H1 (cell line): Measurements from ENCODE around the gene CDH16. TPM values are rescaled to one million over a fixed set of nuclear protein-coding genes. Genes with fewer than 3 reads are reported as not detected.

ENCODE experiments used
- CTCF ChIA-PET: fragments of 300-600 bp; sonication (Branson Sonifier 250); formaldehyde crosslinking; loops from one replicate; lab custom pipeline; 2021; ENCODE audit not compliant: partially characterized antibody; lab: Charles Lee
- POLR2A ChIA-PET: fragments of 300-600 bp; sonication (Branson Sonifier 250); formaldehyde crosslinking; loops from one replicate; lab custom pipeline; 2021; ENCODE audit warnings: inconsistent platforms; ENCODE audit not compliant: partially characterized antibody; lab: Charles Lee
- DNase-seq, 2 experiments: peaks; one replicate each; pipeline versions ENCODE4 v3.0.0 to v3.0.0-alpha.2; 2010 to 2022; ENCODE audit warnings: low spot score in 2 of 2, low read depth in 1 of 2, mixed read lengths in 1 of 2
- FAIRE-seq: peaks from 2 replicates; lab custom pipeline; 2011; peaks lifted over from hg19 to GRCh38; lab: Jason Lieb, UNC
- H2AFZ ChIP-seq: 2 replicates; pipeline ENCODE4 v1.8.1; 2012; ENCODE audit warnings: low read length, inconsistent platforms
- H2AK5ac ChIP-seq: 2 replicates; pipeline ENCODE4 v1.6.1; 2013; ENCODE audit warnings: low read depth, low read length
- H2BK120ac ChIP-seq: replicated peaks from 2 replicates; pipeline ENCODE3; 2013; ENCODE audit warnings: low read depth, low read length, inconsistent platforms
- H2BK12ac ChIP-seq: 2 replicates; pipeline ENCODE4 v1.6.1; 2013; ENCODE audit warnings: low read depth, low read length
- H2BK15ac ChIP-seq: 2 replicates; pipeline ENCODE4 v1.6.1; 2013; ENCODE audit warnings: low read length
- H2BK20ac ChIP-seq: 2 replicates; pipeline ENCODE4 v1.6.1; 2013; ENCODE audit warnings: low read length
- H2BK5ac ChIP-seq: 2 replicates; pipeline ENCODE4 v1.6.1; 2013; ENCODE audit warnings: low read depth, low read length
- H3K14ac ChIP-seq: 2 replicates; pipeline ENCODE4 v1.6.1; 2013; ENCODE audit warnings: inconsistent platforms; ENCODE audit not compliant: insufficient read length
- H3K18ac ChIP-seq: 2 replicates; pipeline ENCODE4 v1.6.1; 2013; ENCODE audit warnings: low read length; ENCODE audit errors: extremely low read depth
- H3K23ac ChIP-seq: 2 replicates; pipeline ENCODE4 v1.6.1; 2013; ENCODE audit warnings: inconsistent platforms; ENCODE audit not compliant: insufficient read length
- H3K23me2 ChIP-seq: 2 replicates; pipeline ENCODE4 v1.6.1; 2013; ENCODE audit warnings: low read depth, low read length
- H3K27ac ChIP-seq: 2 replicates; pipeline ENCODE4 v1.6.1; 2011; ENCODE audit warnings: low read depth, low read length, inconsistent platforms
- H3K27me3 ChIP-seq, 4 experiments: replicated peaks in 1 of 4; 1 replicate in 1 of 4; 2 replicates in 3 of 4; pipeline versions ENCODE4 v1.6.1 to v1.8.1; 2011 to 2013; ENCODE audit warnings: low read length in 3 of 4, mild to moderate bottlenecking in 3 of 4, inconsistent platforms in 2 of 4, mixed read lengths in 2 of 4, moderate library complexity in 1 of 4; ENCODE audit not compliant: control insufficient read depth in 3 of 4, insufficient read depth in 3 of 4; ENCODE audit errors: extremely low read depth in 1 of 4
- H3K36me3 ChIP-seq, 4 experiments: 2 replicates each; pipeline versions ENCODE4 v1.6.1 to v1.8.1; 2011 to 2013; ENCODE audit warnings: mild to moderate bottlenecking in 4 of 4, low read length in 3 of 4, moderate library complexity in 2 of 4, control low read depth in 1 of 4, inconsistent platforms in 1 of 4; ENCODE audit not compliant: insufficient read depth in 4 of 4, control insufficient read depth in 2 of 4
- H3K4ac ChIP-seq: replicated peaks from 2 replicates; pipeline ENCODE3; 2013; ENCODE audit warnings: low read length, low read depth, mixed read lengths, inconsistent platforms; ENCODE audit not compliant: insufficient read length
- H3K4me1 ChIP-seq, 4 experiments: replicated peaks in 1 of 4; 1 replicate in 1 of 4; 2 replicates in 3 of 4; pipeline versions ENCODE4 v1.6.1 to v1.8.1; 2011 to 2013; ENCODE audit warnings: low read length in 3 of 4, inconsistent platforms in 2 of 4, mixed read lengths in 1 of 4; ENCODE audit not compliant: insufficient read depth in 4 of 4, control insufficient read depth in 3 of 4
- H3K4me2 ChIP-seq, 2 experiments: 2 replicates each; pipeline versions ENCODE4 v1.6.1 to v1.8.1; 2011 to 2013; ENCODE audit warnings: low read depth in 2 of 2, low read length in 2 of 2, control low read depth in 1 of 2, inconsistent platforms in 1 of 2, mild to moderate bottlenecking in 1 of 2; ENCODE audit not compliant: insufficient read depth in 1 of 2
- H3K4me3 ChIP-seq, 4 experiments: fragments of 200-600, 300-600 bp in 1 of 4; sonication (generic), shearing (Covaris generic), sonication (Bioruptor Twin) in 1 of 4; 2 replicates each; pipeline versions ENCODE4 v1.5.1 to v1.8.1; 2011 to 2016; ENCODE audit warnings: low read length in 4 of 4, low read depth in 3 of 4, control low read depth in 2 of 4, inconsistent platforms in 2 of 4, mild to moderate bottlenecking in 2 of 4, mixed read lengths in 1 of 4, moderate library complexity in 1 of 4; ENCODE audit not compliant: insufficient read depth in 2 of 4; ENCODE audit errors: extremely low read depth in 1 of 4
- H3K56ac ChIP-seq: replicated peaks from 2 replicates; pipeline ENCODE3; 2013; ENCODE audit warnings: low read depth, mild to moderate bottlenecking, mixed read lengths, low read length, inconsistent platforms; ENCODE audit not compliant: insufficient read length
- H3K79me1 ChIP-seq: 2 replicates; pipeline ENCODE4 v1.6.1; 2013; ENCODE audit warnings: low read depth, low read length, control low read depth
- H3K79me2 ChIP-seq, 2 experiments: 2 replicates each; pipeline versions ENCODE4 v1.6.1 to v1.8.1; 2012 to 2013; ENCODE audit warnings: low read length in 2 of 2, mild to moderate bottlenecking in 2 of 2, inconsistent platforms in 1 of 2; ENCODE audit not compliant: insufficient read depth in 2 of 2, control insufficient read depth in 1 of 2
- H3K9ac ChIP-seq, 4 experiments: replicated peaks in 1 of 4; 1 replicate in 1 of 4; 2 replicates in 3 of 4; pipeline versions ENCODE4 v1.6.1 to v1.8.1; 2011 to 2013; ENCODE audit warnings: low read depth in 3 of 4, low read length in 3 of 4, control low read depth in 2 of 4, mild to moderate bottlenecking in 2 of 4, moderate library complexity in 2 of 4, inconsistent platforms in 1 of 4; ENCODE audit errors: extremely low read depth in 1 of 4
- H3K9me3 ChIP-seq, 2 experiments: 2 replicates each; pipeline versions ENCODE4 v1.6.1 to v1.8.1; 2012 to 2013; ENCODE audit warnings: mild to moderate bottlenecking in 2 of 2, moderate library complexity in 2 of 2, control low read depth in 1 of 2, inconsistent platforms in 1 of 2, low read depth in 1 of 2, low read length in 1 of 2, mixed read lengths in 1 of 2; ENCODE audit not compliant: insufficient read depth in 2 of 2
- H4K20me1 ChIP-seq, 2 experiments: replicated peaks in 1 of 2; 2 replicates each; pipeline versions ENCODE3 to v1.8.1; 2011 to 2013; ENCODE audit warnings: inconsistent platforms in 2 of 2, low read length in 2 of 2, mild to moderate bottlenecking in 1 of 2; ENCODE audit not compliant: insufficient read depth in 2 of 2, control insufficient read depth in 1 of 2
- H4K5ac ChIP-seq: 2 replicates; pipeline ENCODE4 v1.6.1; 2013; ENCODE audit warnings: low read length, low read depth, mixed read lengths, inconsistent platforms; ENCODE audit not compliant: insufficient read length
- H4K8ac ChIP-seq: 2 replicates; pipeline ENCODE4 v1.8.0; 2013; ENCODE audit warnings: mild to moderate bottlenecking, moderate library complexity, low read length, inconsistent platforms; ENCODE audit not compliant: insufficient read depth; ENCODE audit errors: extremely low read depth
- H4K91ac ChIP-seq: replicated peaks from 2 replicates; pipeline ENCODE3; 2013; ENCODE audit warnings: low read length, mixed read lengths, inconsistent platforms; ENCODE audit not compliant: insufficient read length
- EZH2 ChIP-seq: fragments of 200-600 bp; sonication (generic); IDR thresholded peaks from 2 replicates; pipeline ENCODE4 v1.7.1; 2012; ENCODE audit warnings: low read depth, mild to moderate bottlenecking, moderate library complexity, low read length, inconsistent platforms; ENCODE audit not compliant: severe bottlenecking
- KDM1A ChIP-seq: fragments of 200-600, 300-600 bp; sonication (generic); IDR thresholded peaks from 2 replicates; pipeline ENCODE4 v1.7.1; 2016; ENCODE audit warnings: mild to moderate bottlenecking, low read length, borderline replicate concordance
- MAFK ChIP-seq: IDR thresholded peaks from 2 replicates; pipeline ENCODE4 v1.6.1; 2012; ENCODE audit warnings: low read depth, mild to moderate bottlenecking, improper control_type of control experiment, low read length
- POU5F1 ChIP-seq: IDR thresholded peaks from 2 replicates; pipeline ENCODE4 v1.6.1; 2011; ENCODE audit warnings: low read depth, mild to moderate bottlenecking, low read length, moderate library complexity
- RNF2 ChIP-seq: fragments of 200-900, 300-1000 bp; sonication (generic); IDR thresholded peaks from 2 replicates; pipeline ENCODE4 v1.7.1; 2016; ENCODE audit warnings: borderline replicate concordance, low read depth, mild to moderate bottlenecking, antibody characterized with exemption, low read length; ENCODE audit not compliant: poor library complexity, severe bottlenecking; ENCODE audit errors: missing control alignments
- SP4 ChIP-seq: IDR thresholded peaks from 2 replicates; pipeline ENCODE4 v1.6.1; 2012; ENCODE audit warnings: low read length, inconsistent platforms
- ZNF274 ChIP-seq: IDR thresholded peaks from 2 replicates; pipeline ENCODE4 v1.7.0; 2012; ENCODE audit warnings: low read length, borderline replicate concordance; ENCODE audit errors: extremely low read depth
- WGBS, 2 experiments: shearing (Covaris generic) in 1 of 2; methylation state at CpG; one replicate each; pipeline versions ENCODE4 v1.1.6 to v1.1.7; 2013 to 2015; ENCODE audit warnings: low lambda C conversion rate in 2 of 2, mixed read lengths in 2 of 2, inconsistent platforms in 1 of 2, low coverage in 1 of 2, missing lambda C conversion rate in 1 of 2; ENCODE audit not compliant: insufficient replicate concordance in 2 of 2, insufficient coverage in 1 of 2, insufficient read length in 1 of 2; ENCODE audit errors: extremely low coverage in 1 of 2, missing lambda C conversion rate in 1 of 2; 5-methylcytosine and 5-hydroxymethylcytosine counted together
- polyA plus RNA-seq, 7 experiments: library from polyadenylated mRNA; depleted of rRNA in 3 of 7; stranded (reverse) in 5 of 7; unstranded in 2 of 7; fragments of >200 nt in 5 of 7; fragments of 200-250 nt in 2 of 7; gene quantifications; 1 replicate in 5 of 7; 2 replicates in 1 of 7; 4 replicates in 1 of 7; pipeline versions ENCODE4 v1.2.1 to v1.2.3, GENCODE V29; 2011 to 2013; ENCODE audit warnings: missing spikeins in 2 of 7, mixed read lengths in 2 of 7
- total RNA-seq: library from RNA; stranded (reverse); fragmentation: NEBNext Ultra II Directional; extraction: Animal tissue kit (Norgen Biotek cat#: 25700); gene quantifications from 2 replicates; pipeline ENCODE4 v1.2.1, GENCODE V29; 2021
- TF ChIP-seq, protein P1 (sequence below), 3 experiments: IDR thresholded peaks; 1 replicate in 2 of 3; 2 replicates in 1 of 3; pipeline versions ENCODE4 v1.5.1 to v1.6.1; 2011; ENCODE audit warnings: low read length in 3 of 3, mild to moderate bottlenecking in 3 of 3, inconsistent platforms in 2 of 3, low read depth in 1 of 3, moderate library complexity in 1 of 3; ENCODE audit not compliant: insufficient read depth in 1 of 3; ENCODE audit errors: control extremely low read depth in 1 of 3
- TF ChIP-seq, protein P2 (sequence below): IDR thresholded peaks from 2 replicates; pipeline ENCODE4 v1.6.1; 2012; ENCODE audit warnings: inconsistent platforms

The CDH16 gene
- total and polyA plus RNA-seq, 2 of the 8 experiments (the other 6 are each of a cell fraction or from before 2014, with no cell fraction given) = not detected

GRCh38 chr16:66859397-66860068, 59.2 kb downstream of the CDH16 start:
- no peak overlapping the region for H2BK12ac ChIP-seq
- H2BK15ac ChIP-seq = 0 out of 2 replicates have a peak overlapping the region, but pooled peaks have one; percentile 16
- no peaks in the 10 kb centered on the region for H4K20me1 ChIP-seq
- POLR2A ChIA-PET = interaction anchor here (0.9 kb wide), 1 partner anchor 10 kb away, joined by 6 read pairs; no protein-coding TSS in a partner anchor
- H2AFZ ChIP-seq = no peak overlapping the region
- H2BK20ac ChIP-seq = peak overlapping the region; percentile 18; the same call in 1 of the 2 replicates
- no peaks in the 10 kb centered on the region for H3K23me2 ChIP-seq
- WGBS, 2 experiments = 98% methylated on average over 3 of the region's 3 CpGs; no CpG with 5 or more reads in 1 of the 2 experiments
- no peak overlapping the region for H3K27ac ChIP-seq
- DNase-seq (no peak), FAIRE-seq (no peak)
- no peak overlapping the region for H3K56ac ChIP-seq
- H3K79me1 ChIP-seq = no peaks in the 10 kb centered on the region
- no peak overlapping the region for H2BK5ac ChIP-seq
- H3K9me3 ChIP-seq = no peaks in the 10 kb centered on the region
- H3K9ac ChIP-seq = no peak overlapping the region
- H3K36me3 ChIP-seq = no peaks in the 10 kb centered on the region
- no peaks in the 10 kb centered on the region for H3K4me1 ChIP-seq
- H3K79me2 ChIP-seq = no peaks in the 10 kb centered on the region
- no peak overlapping the region for H3K4ac ChIP-seq
- H2AK5ac ChIP-seq = no peak overlapping the region
- no peak overlapping the region for H4K8ac ChIP-seq
- H3K18ac ChIP-seq = no peak overlapping the region
- H4K5ac ChIP-seq = no peak overlapping the region
- H4K91ac ChIP-seq = no peak overlapping the region
- H3K4me2 ChIP-seq = no peak overlapping the region
- H3K14ac ChIP-seq = no peak overlapping the region
- no peak overlapping the region for H3K23ac ChIP-seq
- no peak overlapping the region for H2BK120ac ChIP-seq
- CTCF ChIA-PET = interaction anchor here (0.7 to 9.3 kb wide), 8 partner anchors 8 to 29 kb away, joined by 3 to 80 read pairs (median 4); partner anchors contain the start of gene NAE1
- no peak overlapping the region for H3K4me3 ChIP-seq
- H3K27me3 ChIP-seq = no peaks in the 10 kb centered on the region
- TF ChIP-seq SP4 (no peak), MAFK (no peak), EZH2 (no peak), POU5F1 (no peak), KDM1A (no peak), ZNF274 (no peak), RNF2 (no peak)
- TF ChIP-seq, protein P1, sequence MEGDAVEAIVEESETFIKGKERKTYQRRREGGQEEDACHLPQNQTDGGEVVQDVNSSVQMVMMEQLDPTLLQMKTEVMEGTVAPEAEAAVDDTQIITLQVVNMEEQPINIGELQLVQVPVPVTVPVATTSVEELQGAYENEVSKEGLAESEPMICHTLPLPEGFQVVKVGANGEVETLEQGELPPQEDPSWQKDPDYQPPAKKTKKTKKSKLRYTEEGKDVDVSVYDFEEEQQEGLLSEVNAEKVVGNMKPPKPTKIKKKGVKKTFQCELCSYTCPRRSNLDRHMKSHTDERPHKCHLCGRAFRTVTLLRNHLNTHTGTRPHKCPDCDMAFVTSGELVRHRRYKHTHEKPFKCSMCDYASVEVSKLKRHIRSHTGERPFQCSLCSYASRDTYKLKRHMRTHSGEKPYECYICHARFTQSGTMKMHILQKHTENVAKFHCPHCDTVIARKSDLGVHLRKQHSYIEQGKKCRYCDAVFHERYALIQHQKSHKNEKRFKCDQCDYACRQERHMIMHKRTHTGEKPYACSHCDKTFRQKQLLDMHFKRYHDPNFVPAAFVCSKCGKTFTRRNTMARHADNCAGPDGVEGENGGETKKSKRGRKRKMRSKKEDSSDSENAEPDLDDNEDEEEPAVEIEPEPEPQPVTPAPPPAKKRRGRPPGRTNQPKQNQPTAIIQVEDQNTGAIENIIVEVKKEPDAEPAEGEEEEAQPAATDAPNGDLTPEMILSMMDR (IDR thresholded peaks at IDR 0.05; ENCODE audit: control extremely low read depth in 1 of 3, insufficient read depth in 1 of 3, low read depth in 1 of 3, low read length in 3 of 3) = no peak
- TF ChIP-seq, protein P2, sequence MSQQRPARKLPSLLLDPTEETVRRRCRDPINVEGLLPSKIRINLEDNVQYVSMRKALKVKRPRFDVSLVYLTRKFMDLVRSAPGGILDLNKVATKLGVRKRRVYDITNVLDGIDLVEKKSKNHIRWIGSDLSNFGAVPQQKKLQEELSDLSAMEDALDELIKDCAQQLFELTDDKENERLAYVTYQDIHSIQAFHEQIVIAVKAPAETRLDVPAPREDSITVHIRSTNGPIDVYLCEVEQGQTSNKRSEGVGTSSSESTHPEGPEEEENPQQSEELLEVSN = no peak
